H1 (cell line): ENCODE data around the gene LRRC3C. TPM values are rescaled to one million over a fixed set of nuclear protein-coding genes. Genes with fewer than 3 reads are reported as not detected.

ENCODE experiments used
- CTCF ChIA-PET: fragments of 300-600 bp; sonication (Branson Sonifier 250); formaldehyde crosslinking; loops from one replicate; lab custom pipeline; 2021; ENCODE audit not compliant: partially characterized antibody; lab: Charles Lee
- POLR2A ChIA-PET: fragments of 300-600 bp; sonication (Branson Sonifier 250); formaldehyde crosslinking; loops from one replicate; lab custom pipeline; 2021; ENCODE audit warnings: inconsistent platforms; ENCODE audit not compliant: partially characterized antibody; lab: Charles Lee
- DNase-seq, 2 experiments: peaks; one replicate each; pipeline versions ENCODE4 v3.0.0 to v3.0.0-alpha.2; 2010 to 2022; ENCODE audit warnings: low spot score in 2 of 2, low read depth in 1 of 2, mixed read lengths in 1 of 2
- FAIRE-seq: peaks from 2 replicates; lab custom pipeline; 2011; peaks lifted over from hg19 to GRCh38; lab: Jason Lieb, UNC
- H2AFZ ChIP-seq: 2 replicates; pipeline ENCODE4 v1.8.1; 2012; ENCODE audit warnings: low read length, inconsistent platforms
- H2AK5ac ChIP-seq: 2 replicates; pipeline ENCODE4 v1.6.1; 2013; ENCODE audit warnings: low read depth, low read length
- H2BK120ac ChIP-seq: replicated peaks from 2 replicates; pipeline ENCODE3; 2013; ENCODE audit warnings: low read depth, low read length, inconsistent platforms
- H2BK12ac ChIP-seq: 2 replicates; pipeline ENCODE4 v1.6.1; 2013; ENCODE audit warnings: low read depth, low read length
- H2BK15ac ChIP-seq: 2 replicates; pipeline ENCODE4 v1.6.1; 2013; ENCODE audit warnings: low read length
- H2BK20ac ChIP-seq: 2 replicates; pipeline ENCODE4 v1.6.1; 2013; ENCODE audit warnings: low read length
- H2BK5ac ChIP-seq: 2 replicates; pipeline ENCODE4 v1.6.1; 2013; ENCODE audit warnings: low read depth, low read length
- H3K14ac ChIP-seq: 2 replicates; pipeline ENCODE4 v1.6.1; 2013; ENCODE audit warnings: inconsistent platforms; ENCODE audit not compliant: insufficient read length
- H3K18ac ChIP-seq: 2 replicates; pipeline ENCODE4 v1.6.1; 2013; ENCODE audit warnings: low read length; ENCODE audit errors: extremely low read depth
- H3K23ac ChIP-seq: 2 replicates; pipeline ENCODE4 v1.6.1; 2013; ENCODE audit warnings: inconsistent platforms; ENCODE audit not compliant: insufficient read length
- H3K23me2 ChIP-seq: 2 replicates; pipeline ENCODE4 v1.6.1; 2013; ENCODE audit warnings: low read depth, low read length
- H3K27ac ChIP-seq: 2 replicates; pipeline ENCODE4 v1.6.1; 2011; ENCODE audit warnings: low read depth, low read length, inconsistent platforms
- H3K27me3 ChIP-seq, 4 experiments: replicated peaks in 1 of 4; 1 replicate in 1 of 4; 2 replicates in 3 of 4; pipeline versions ENCODE4 v1.6.1 to v1.8.1; 2011 to 2013; ENCODE audit warnings: low read length in 3 of 4, mild to moderate bottlenecking in 3 of 4, inconsistent platforms in 2 of 4, mixed read lengths in 2 of 4, moderate library complexity in 1 of 4; ENCODE audit not compliant: control insufficient read depth in 3 of 4, insufficient read depth in 3 of 4; ENCODE audit errors: extremely low read depth in 1 of 4
- H3K36me3 ChIP-seq, 4 experiments: 2 replicates each; pipeline versions ENCODE4 v1.6.1 to v1.8.1; 2011 to 2013; ENCODE audit warnings: mild to moderate bottlenecking in 4 of 4, low read length in 3 of 4, moderate library complexity in 2 of 4, control low read depth in 1 of 4, inconsistent platforms in 1 of 4; ENCODE audit not compliant: insufficient read depth in 4 of 4, control insufficient read depth in 2 of 4
- H3K4ac ChIP-seq: replicated peaks from 2 replicates; pipeline ENCODE3; 2013; ENCODE audit warnings: low read length, low read depth, mixed read lengths, inconsistent platforms; ENCODE audit not compliant: insufficient read length
- H3K4me1 ChIP-seq, 4 experiments: replicated peaks in 1 of 4; 1 replicate in 1 of 4; 2 replicates in 3 of 4; pipeline versions ENCODE4 v1.6.1 to v1.8.1; 2011 to 2013; ENCODE audit warnings: low read length in 3 of 4, inconsistent platforms in 2 of 4, mixed read lengths in 1 of 4; ENCODE audit not compliant: insufficient read depth in 4 of 4, control insufficient read depth in 3 of 4
- H3K4me2 ChIP-seq, 2 experiments: 2 replicates each; pipeline versions ENCODE4 v1.6.1 to v1.8.1; 2011 to 2013; ENCODE audit warnings: low read depth in 2 of 2, low read length in 2 of 2, control low read depth in 1 of 2, inconsistent platforms in 1 of 2, mild to moderate bottlenecking in 1 of 2; ENCODE audit not compliant: insufficient read depth in 1 of 2
- H3K4me3 ChIP-seq, 4 experiments: fragments of 200-600, 300-600 bp in 1 of 4; sonication (generic), shearing (Covaris generic), sonication (Bioruptor Twin) in 1 of 4; 2 replicates each; pipeline versions ENCODE4 v1.5.1 to v1.8.1; 2011 to 2016; ENCODE audit warnings: low read length in 4 of 4, low read depth in 3 of 4, control low read depth in 2 of 4, inconsistent platforms in 2 of 4, mild to moderate bottlenecking in 2 of 4, mixed read lengths in 1 of 4, moderate library complexity in 1 of 4; ENCODE audit not compliant: insufficient read depth in 2 of 4; ENCODE audit errors: extremely low read depth in 1 of 4
- H3K56ac ChIP-seq: replicated peaks from 2 replicates; pipeline ENCODE3; 2013; ENCODE audit warnings: low read depth, mild to moderate bottlenecking, mixed read lengths, low read length, inconsistent platforms; ENCODE audit not compliant: insufficient read length
- H3K79me1 ChIP-seq: 2 replicates; pipeline ENCODE4 v1.6.1; 2013; ENCODE audit warnings: low read depth, low read length, control low read depth
- H3K79me2 ChIP-seq, 2 experiments: 2 replicates each; pipeline versions ENCODE4 v1.6.1 to v1.8.1; 2012 to 2013; ENCODE audit warnings: low read length in 2 of 2, mild to moderate bottlenecking in 2 of 2, inconsistent platforms in 1 of 2; ENCODE audit not compliant: insufficient read depth in 2 of 2, control insufficient read depth in 1 of 2
- H3K9ac ChIP-seq, 4 experiments: replicated peaks in 1 of 4; 1 replicate in 1 of 4; 2 replicates in 3 of 4; pipeline versions ENCODE4 v1.6.1 to v1.8.1; 2011 to 2013; ENCODE audit warnings: low read depth in 3 of 4, low read length in 3 of 4, control low read depth in 2 of 4, mild to moderate bottlenecking in 2 of 4, moderate library complexity in 2 of 4, inconsistent platforms in 1 of 4; ENCODE audit errors: extremely low read depth in 1 of 4
- H3K9me3 ChIP-seq, 2 experiments: 2 replicates each; pipeline versions ENCODE4 v1.6.1 to v1.8.1; 2012 to 2013; ENCODE audit warnings: mild to moderate bottlenecking in 2 of 2, moderate library complexity in 2 of 2, control low read depth in 1 of 2, inconsistent platforms in 1 of 2, low read depth in 1 of 2, low read length in 1 of 2, mixed read lengths in 1 of 2; ENCODE audit not compliant: insufficient read depth in 2 of 2
- H4K20me1 ChIP-seq, 2 experiments: replicated peaks in 1 of 2; 2 replicates each; pipeline versions ENCODE3 to v1.8.1; 2011 to 2013; ENCODE audit warnings: inconsistent platforms in 2 of 2, low read length in 2 of 2, mild to moderate bottlenecking in 1 of 2; ENCODE audit not compliant: insufficient read depth in 2 of 2, control insufficient read depth in 1 of 2
- H4K5ac ChIP-seq: 2 replicates; pipeline ENCODE4 v1.6.1; 2013; ENCODE audit warnings: low read length, low read depth, mixed read lengths, inconsistent platforms; ENCODE audit not compliant: insufficient read length
- H4K8ac ChIP-seq: 2 replicates; pipeline ENCODE4 v1.8.0; 2013; ENCODE audit warnings: mild to moderate bottlenecking, moderate library complexity, low read length, inconsistent platforms; ENCODE audit not compliant: insufficient read depth; ENCODE audit errors: extremely low read depth
- H4K91ac ChIP-seq: replicated peaks from 2 replicates; pipeline ENCODE3; 2013; ENCODE audit warnings: low read length, mixed read lengths, inconsistent platforms; ENCODE audit not compliant: insufficient read length
- BRCA1 ChIP-seq: IDR thresholded peaks from 2 replicates; pipeline ENCODE4 v1.6.1; 2012; ENCODE audit warnings: low read depth, low read length, improper control_type of control experiment
- CEBPB ChIP-seq: IDR thresholded peaks from 2 replicates; pipeline ENCODE4 v1.6.1; 2012; ENCODE audit warnings: low read depth, low read length
- CHD2 ChIP-seq: IDR thresholded peaks from 2 replicates; pipeline ENCODE4 v1.6.1; 2012; ENCODE audit warnings: low read length, improper control_type of control experiment
- EZH2 ChIP-seq: fragments of 200-600 bp; sonication (generic); IDR thresholded peaks from 2 replicates; pipeline ENCODE4 v1.7.1; 2012; ENCODE audit warnings: low read depth, mild to moderate bottlenecking, moderate library complexity, low read length, inconsistent platforms; ENCODE audit not compliant: severe bottlenecking
- FOSL1 ChIP-seq: IDR thresholded peaks from 2 replicates; pipeline ENCODE4 v1.6.1; 2011; ENCODE audit warnings: mild to moderate bottlenecking, low read depth, low read length, moderate library complexity; ENCODE audit not compliant: insufficient read depth
- KDM4A ChIP-seq: IDR thresholded peaks from one replicate; pipeline ENCODE4 v1.7.1; 2012; ENCODE audit warnings: low read depth, mild to moderate bottlenecking, moderate library complexity, low read length, inconsistent platforms; ENCODE audit not compliant: severe bottlenecking
- RFX5 ChIP-seq: IDR thresholded peaks from 2 replicates; pipeline ENCODE4 v1.6.1; 2011; ENCODE audit warnings: low read depth, low read length, improper control_type of control experiment, borderline replicate concordance
- RNF2 ChIP-seq: fragments of 200-900, 300-1000 bp; sonication (generic); IDR thresholded peaks from 2 replicates; pipeline ENCODE4 v1.7.1; 2016; ENCODE audit warnings: borderline replicate concordance, low read depth, mild to moderate bottlenecking, antibody characterized with exemption, low read length; ENCODE audit not compliant: poor library complexity, severe bottlenecking; ENCODE audit errors: missing control alignments
- SAP30 ChIP-seq: fragments of 300-600 bp; sonication (generic); IDR thresholded peaks from 2 replicates; pipeline ENCODE4 v1.7.1; 2012; ENCODE audit warnings: low read length, moderate library complexity, mild to moderate bottlenecking, inconsistent platforms; ENCODE audit not compliant: insufficient read depth, insufficient replicate concordance
- SIN3A ChIP-seq, 2 experiments: IDR thresholded peaks in 1 of 2; conservative IDR thresholded peaks in 1 of 2; 2 replicates each; pipeline ENCODE4 v1.6.1; 2011 to 2012; ENCODE audit warnings: low read length in 2 of 2, improper control_type of control experiment in 1 of 2, low read depth in 1 of 2, mild to moderate bottlenecking in 1 of 2
- SP1 ChIP-seq: IDR thresholded peaks from 2 replicates; pipeline ENCODE4 v1.6.1; 2011; ENCODE audit warnings: low read depth, low read length
- SP2 ChIP-seq: IDR thresholded peaks from 2 replicates; pipeline ENCODE4 v1.6.1; 2012; ENCODE audit warnings: mild to moderate bottlenecking, low read length, inconsistent platforms
- SRF ChIP-seq: IDR thresholded peaks from 2 replicates; pipeline ENCODE4 v1.6.1; 2011; ENCODE audit warnings: mild to moderate bottlenecking, low read depth, low read length, moderate library complexity
- YY1 ChIP-seq: IDR thresholded peaks from 2 replicates; pipeline ENCODE4 v1.6.1; 2011; ENCODE audit warnings: low read depth, mild to moderate bottlenecking, low read length
- WGBS, 2 experiments: shearing (Covaris generic) in 1 of 2; methylation state at CpG; one replicate each; pipeline versions ENCODE4 v1.1.6 to v1.1.7; 2013 to 2015; ENCODE audit warnings: low lambda C conversion rate in 2 of 2, mixed read lengths in 2 of 2, inconsistent platforms in 1 of 2, low coverage in 1 of 2, missing lambda C conversion rate in 1 of 2; ENCODE audit not compliant: insufficient replicate concordance in 2 of 2, insufficient coverage in 1 of 2, insufficient read length in 1 of 2; ENCODE audit errors: extremely low coverage in 1 of 2, missing lambda C conversion rate in 1 of 2; 5-methylcytosine and 5-hydroxymethylcytosine counted together
- polyA plus RNA-seq, 7 experiments: library from polyadenylated mRNA; depleted of rRNA in 3 of 7; stranded (reverse) in 5 of 7; unstranded in 2 of 7; fragments of >200 nt in 5 of 7; fragments of 200-250 nt in 2 of 7; gene quantifications; 1 replicate in 5 of 7; 2 replicates in 1 of 7; 4 replicates in 1 of 7; pipeline versions ENCODE4 v1.2.1 to v1.2.3, GENCODE V29; 2011 to 2013; ENCODE audit warnings: missing spikeins in 2 of 7, mixed read lengths in 2 of 7
- total RNA-seq: library from RNA; stranded (reverse); fragmentation: NEBNext Ultra II Directional; extraction: Animal tissue kit (Norgen Biotek cat#: 25700); gene quantifications from 2 replicates; pipeline ENCODE4 v1.2.1, GENCODE V29; 2021

LRRC3C gene
- total and polyA plus RNA-seq, 2 of the 8 experiments (the other 6 are each of a cell fraction or from before 2014, with no cell fraction given): not detected

DNA sequence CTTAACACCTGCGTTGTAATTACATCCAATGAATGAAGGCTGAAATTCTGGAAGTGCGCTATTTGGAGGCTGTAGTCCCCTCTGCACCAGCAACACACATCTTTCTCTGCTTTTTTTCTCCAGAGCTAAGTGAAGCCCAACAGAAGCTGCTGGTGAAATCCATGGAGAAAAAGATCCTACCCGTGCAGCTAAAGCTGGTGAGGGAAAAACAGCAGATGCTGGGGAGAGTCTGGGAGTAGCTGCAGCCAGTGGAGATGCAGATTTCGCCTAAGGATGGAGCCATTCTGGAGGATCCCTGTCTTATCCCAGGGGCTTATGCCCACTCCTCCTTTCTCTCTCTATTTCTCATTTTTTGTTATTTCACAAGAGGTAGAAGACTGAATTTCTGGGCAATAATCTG, 48.3 kb downstream of the LRRC3C start:
- Histone ChIP-seq H3K4me2 (no peak overlapping the region), H2BK20ac (no peak overlapping the region), H3K27me3 (peaks cover 0 to 2% (median 0%) of the 10 kb centered on the region in 4 experiments; a peak in 1 of 7 replicates), H3K4me3 (no peak overlapping the region), H2BK120ac (no peak overlapping the region), H3K14ac (no peak overlapping the region), H4K20me1 (no peaks in the 10 kb centered on the region), H2AFZ (peak overlapping the region; percentile 84; the same call in 1 of the 2 replicates), H4K5ac (no peak overlapping the region), H3K23me2 (peaks cover 6% of the 10 kb centered on the region), H2BK15ac (no peak overlapping the region), H2BK5ac (no peak overlapping the region), H3K9ac (no peak overlapping the region), H2AK5ac (no peak overlapping the region), H4K8ac (no peak overlapping the region), H4K91ac (no peak overlapping the region), H3K79me1 (no peaks in the 10 kb centered on the region), H3K9me3 (no peaks in the 10 kb centered on the region), H3K23ac (no peak overlapping the region), H3K79me2 (no peaks in the 10 kb centered on the region), H3K18ac (no peak overlapping the region), H3K56ac (no peak overlapping the region), H3K4ac (no peak overlapping the region), H3K36me3 (no peaks in the 10 kb centered on the region), H3K4me1 (peaks cover 0 to 6% (median 3%) of the 10 kb centered on the region in 4 experiments; a peak in 4 of 7 replicates), H3K27ac (no peak overlapping the region), H2BK12ac (no peak overlapping the region)
- ChIA-PET CTCF (interaction anchor here (1.1 to 11.9 kb wide), 4 partner anchors 9 to 43 kb away, joined by 3 to 96 read pairs (median 6); partner anchors contain the start of gene GSDMA), POLR2A (interaction anchor here (0.7 to 1.0 kb wide), 2 partner anchors 12 to 17 kb away, joined by 3 read pairs; no protein-coding TSS in a partner anchor)
- DNase-seq (no peak), FAIRE-seq (no peak)
- WGBS, 2 experiments: 91% methylated on average over 4 of the region's 4 CpGs; no CpG with 5 or more reads in 1 of the 2 experiments
- TF ChIP-seq SIN3A (conservative IDR thresholded peaks at IDR 0.05 in 1 of 2, IDR thresholded peaks at IDR 0.05 in 1 of 2; ENCODE audit: low read depth in 1 of 2, low read length in 2 of 2) (no peak), SP1 (no peak), RFX5 (no peak), CHD2 (no peak), RNF2 (no peak), YY1 (no peak), FOSL1 (no peak), CEBPB (no peak), SP2 (no peak), EZH2 (no peak), SAP30 (no peak), BRCA1 (no peak), KDM4A (no peak), SRF (no peak)
